Stimulated activated CD8-positive, alpha-beta memory T cell treated with anti-CD3 and anti-CD28 coated beads, Interleukin-7, amount 100 ng/mL, for 24 hours (primary cell): ENCODE measurements around the gene DISP3.

ENCODE experiments used
- DNase-seq: peaks from one replicate; pipeline ENCODE4 v3.0.0-alpha.2; 2020; ENCODE audit warnings: low read depth

Gene DISP3

DNA sequence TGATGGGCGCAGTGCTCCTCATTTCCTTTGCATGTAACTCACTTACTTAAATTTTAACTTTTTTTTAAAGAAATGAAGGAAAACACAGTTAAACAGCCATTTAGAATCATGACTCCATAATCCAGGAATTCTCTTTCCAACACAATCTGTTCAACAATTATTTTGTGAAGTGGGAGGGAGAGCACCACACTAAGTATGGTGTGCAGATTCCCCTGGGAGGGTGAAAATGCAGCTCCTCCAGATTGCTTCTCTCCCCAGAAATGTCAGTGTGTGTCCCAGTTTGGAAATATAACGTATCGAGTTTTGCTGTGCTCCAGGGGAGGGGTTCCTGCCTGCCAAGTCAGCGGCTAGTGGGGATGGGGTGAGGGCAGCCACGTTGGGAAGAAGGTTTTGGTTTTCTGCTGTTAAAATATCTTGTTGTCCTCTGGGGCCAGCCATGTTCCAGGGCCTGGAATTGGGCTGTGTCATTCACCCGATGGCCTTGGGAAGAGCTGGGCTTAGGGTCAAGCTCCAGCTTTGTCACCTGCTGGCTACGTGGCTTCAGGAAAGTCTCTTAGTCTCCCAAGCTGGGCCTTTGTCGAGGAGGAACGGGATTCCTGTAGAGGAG is 17.3 kb upstream of the DISP3 start:
- no peak for DNase-seq

DNA sequence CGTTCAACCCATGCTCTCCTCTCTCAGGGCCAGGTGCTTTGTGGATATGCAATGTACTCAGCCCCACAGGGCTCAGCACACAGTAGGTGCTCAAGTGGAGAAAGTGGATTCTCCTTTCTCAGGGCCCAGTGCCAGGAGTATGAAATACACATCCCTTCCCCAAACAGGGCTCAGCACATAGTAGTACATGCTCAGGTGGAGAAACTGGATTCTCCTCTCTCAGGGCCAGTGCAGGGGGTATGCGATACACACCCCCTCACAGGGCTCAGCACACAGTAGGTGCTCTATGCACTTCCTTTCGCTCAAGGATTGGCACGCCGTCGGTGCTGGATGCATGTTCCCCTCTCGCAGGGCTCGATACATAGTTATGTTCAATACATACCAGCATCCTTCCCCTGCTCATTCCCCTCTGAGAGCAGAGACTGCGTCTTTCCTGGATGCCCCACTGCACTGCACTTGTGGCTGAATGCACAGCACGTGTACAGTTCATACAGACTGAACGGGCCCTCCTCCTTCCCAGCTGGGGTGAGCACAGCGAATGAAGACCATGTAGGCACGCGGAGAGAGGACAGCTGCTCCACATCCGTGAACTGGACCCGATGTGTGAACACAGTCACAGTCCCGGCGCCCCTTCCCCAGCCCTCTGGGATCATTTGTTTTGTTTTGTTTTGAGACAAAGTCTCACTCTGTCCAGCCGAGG is 16.6 kb upstream of the DISP3 start:
- no peak for DNase-seq

DNA sequence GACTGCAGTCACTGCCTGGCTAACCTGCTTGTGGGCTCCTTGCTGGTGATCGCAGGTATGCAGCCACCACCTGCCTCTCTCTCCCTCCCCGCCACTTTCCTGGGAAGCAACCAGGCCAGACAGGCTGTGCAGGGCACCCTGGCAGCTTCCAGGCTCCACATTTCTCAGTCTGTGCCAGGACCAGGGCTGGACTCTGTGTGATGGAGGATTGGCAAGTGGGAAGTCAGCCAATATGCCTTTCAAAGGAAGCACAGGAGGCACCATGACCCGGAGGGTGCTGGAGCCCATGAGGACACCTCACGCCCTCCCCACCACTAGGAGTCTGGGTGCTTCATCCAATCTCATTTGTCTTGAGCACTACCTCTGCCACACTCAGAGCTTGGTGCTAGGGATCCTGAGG is 15.8 kb upstream of the DISP3 start:
- no peak for DNase-seq

DNA sequence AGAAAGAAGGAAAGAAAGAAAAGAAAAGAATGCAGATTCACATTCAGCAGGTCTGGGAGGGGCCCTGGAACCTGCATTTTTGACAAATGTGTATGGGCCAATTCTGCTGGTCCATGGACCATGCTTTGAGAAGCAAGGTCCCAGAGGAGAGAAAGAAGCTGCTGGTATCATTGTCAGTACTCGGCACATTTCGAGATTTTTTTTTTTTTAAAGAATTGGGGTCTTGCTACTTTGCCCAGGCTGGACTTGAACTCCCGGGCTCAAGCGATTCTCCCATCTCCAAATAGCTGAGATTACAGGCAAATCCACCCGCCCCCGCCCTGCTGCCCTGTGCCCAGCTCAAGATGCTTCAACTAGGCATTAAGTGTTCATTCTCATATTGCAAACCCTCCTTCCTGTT is 13.6 kb upstream of the DISP3 start:
- DNase-seq = no peak

DNA sequence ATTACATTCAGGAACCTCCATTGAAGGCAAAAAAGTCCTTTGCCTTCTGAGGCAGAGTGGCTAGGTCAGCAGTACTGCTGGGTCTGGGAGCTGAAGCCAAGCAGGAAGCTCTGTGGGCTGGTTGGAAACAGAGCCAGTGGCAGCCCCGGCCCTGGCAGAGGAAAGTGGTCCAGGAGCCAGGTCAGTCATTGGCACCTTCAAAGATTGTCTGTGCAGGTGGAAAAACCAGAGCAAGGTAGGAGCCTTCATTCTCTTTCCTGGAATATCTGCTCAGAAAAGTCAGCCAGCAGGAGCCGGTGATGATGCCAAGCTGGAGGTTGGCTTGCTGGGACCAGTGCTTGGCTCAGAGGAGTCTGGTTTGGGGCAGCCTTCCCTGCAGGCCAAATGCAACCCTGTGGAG is 12.5 kb upstream of the DISP3 start:
- no peak for DNase-seq

DNA sequence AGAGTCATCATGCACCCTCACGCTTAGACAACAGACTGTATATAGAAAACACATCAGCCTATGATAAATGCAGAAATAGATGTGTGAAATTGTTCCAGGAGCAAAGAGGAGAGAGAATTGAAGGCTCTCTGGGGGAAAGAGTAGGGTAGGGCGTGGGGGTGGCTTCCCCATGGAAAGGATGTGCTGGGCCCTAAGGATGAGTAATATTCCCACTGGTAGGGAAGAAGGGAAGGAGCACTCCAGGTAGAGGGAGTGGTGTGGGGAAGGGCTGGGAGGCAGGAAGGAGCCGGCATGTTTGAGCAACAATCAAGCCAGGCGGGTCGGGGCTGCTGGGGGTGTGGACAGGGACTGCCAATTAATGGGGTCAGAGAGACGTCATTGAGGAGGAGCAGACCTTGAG is 10.1 kb upstream of the DISP3 start:
- DNase-seq = no peak

DNA sequence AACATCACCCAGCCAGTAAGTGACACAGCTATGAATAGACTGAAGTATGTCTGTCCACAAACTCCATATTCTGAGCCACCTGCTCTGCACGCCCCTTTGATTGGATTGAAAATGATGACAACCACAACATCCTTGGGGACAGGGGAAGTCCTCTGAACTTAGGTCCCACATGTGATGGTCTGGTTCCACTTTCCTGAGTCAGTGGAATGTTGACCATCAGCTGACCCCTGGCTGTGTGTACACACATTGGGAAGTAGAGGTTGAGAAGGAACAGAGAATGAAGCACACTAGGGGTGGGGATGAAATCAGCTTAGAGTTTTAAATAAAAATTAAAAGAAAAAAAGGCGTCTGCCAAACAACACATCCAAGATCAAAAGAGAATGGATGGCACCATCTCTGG is 8.0 kb upstream of the DISP3 start:
- DNase-seq = no peak

DNA sequence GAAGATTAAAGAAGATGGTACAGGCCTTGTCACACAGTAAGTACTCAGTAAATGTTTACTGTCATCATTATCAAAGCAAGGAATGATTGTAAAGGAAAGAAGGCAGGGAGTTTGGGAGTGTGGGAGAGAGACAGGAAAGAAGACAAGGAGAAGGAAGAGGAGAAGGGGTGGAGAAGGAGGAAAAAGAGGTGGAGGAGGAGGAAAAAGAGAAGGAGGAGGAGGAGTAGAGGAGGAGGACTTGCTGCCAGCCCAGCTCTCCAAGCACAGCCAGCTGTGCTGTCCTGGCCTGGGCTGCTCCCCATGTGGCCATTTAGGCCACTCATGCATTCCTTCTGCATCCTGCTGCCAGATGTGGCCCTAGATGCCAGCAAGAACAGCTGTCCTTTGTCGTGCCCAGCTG is 7.5 kb upstream of the DISP3 start:
- DNase-seq = no peak

DNA sequence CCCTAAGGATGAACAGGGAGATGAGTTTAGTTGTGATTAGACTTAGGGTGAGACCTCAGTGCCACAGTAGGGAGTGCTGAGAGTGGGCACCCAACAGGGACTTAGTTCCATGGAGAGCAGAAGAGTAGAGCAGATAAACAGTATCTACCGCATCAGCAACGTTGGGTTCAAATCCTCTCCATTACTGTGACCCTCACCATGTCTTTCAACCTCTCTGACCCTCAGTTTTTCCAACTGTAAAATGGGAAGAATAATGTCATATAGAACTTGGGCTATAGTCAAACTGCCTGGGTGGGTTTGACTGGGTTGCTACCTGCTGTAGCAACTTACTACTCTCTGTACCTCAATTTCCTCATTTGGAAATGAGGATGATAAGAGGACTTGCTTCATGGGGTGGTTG is 6.7 kb upstream of the DISP3 start:
- DNase-seq = no peak

DNA sequence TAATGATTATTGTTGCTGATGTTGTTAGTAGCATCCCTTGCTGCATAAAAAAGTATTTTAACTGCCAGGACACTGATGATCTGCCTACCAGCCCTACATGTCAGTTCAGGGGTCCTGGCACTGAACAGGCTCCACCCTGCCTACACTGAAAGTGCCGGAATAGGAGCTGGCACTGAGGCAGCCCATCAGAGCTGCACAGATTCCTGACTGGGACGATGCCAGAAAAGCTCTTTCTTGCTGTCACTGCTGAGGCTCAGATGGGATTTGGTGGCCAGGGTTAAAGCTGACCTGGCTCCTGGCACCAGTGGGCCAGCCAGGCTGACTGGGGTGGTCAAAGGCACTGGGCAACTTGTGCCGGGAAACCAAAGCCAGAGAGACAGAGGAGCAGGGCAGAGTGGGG is 6.2 kb upstream of the DISP3 start:
- DNase-seq = no peak

DNA sequence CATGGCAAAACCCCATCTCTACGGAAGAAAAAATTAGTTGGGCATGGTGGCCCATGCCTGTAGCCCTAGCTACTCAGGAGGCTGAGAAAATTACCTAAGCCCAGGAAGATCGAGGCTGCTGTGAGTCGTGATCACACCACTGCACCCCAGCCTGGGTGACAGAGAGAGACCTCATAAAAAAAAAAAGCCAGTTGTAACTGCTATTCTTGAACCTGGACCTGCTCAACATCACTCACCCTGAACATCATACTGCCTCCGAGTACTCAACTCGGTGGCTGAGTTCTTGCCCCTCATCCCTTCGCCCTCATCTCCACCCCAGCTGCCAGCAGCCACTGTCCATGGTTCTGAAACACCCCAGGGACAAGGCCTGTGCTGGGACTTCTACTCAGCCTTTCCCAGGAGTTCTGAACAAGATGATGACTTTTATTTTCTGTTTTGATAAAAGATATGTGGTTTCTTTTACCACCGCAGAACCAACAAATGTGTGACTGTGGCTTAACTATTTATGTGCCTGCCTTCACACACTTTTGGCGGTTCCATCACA is 5.4 kb upstream of the DISP3 start:
- DNase-seq = no peak

DNA sequence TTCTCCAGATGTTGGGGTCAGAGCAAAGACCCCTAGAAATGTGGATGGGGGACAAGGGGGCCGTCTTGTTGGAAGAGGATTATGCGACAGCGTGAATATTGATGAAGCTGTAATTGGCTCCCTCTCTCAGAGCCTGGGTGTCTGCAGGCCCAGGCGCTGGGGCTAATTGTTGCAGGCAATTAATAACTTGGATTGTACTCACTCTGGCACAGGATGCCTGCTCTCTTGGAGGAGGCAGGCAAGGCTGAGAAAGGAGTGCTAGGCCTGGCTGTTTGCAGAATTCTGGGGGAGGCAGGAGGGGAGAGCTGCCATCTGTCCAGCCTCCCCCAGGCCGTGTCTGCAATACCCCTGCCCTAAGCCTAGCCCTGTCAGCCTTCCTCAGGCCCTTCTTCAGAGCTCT is 4.1 kb upstream of the DISP3 start:
- no peak for DNase-seq

DNA sequence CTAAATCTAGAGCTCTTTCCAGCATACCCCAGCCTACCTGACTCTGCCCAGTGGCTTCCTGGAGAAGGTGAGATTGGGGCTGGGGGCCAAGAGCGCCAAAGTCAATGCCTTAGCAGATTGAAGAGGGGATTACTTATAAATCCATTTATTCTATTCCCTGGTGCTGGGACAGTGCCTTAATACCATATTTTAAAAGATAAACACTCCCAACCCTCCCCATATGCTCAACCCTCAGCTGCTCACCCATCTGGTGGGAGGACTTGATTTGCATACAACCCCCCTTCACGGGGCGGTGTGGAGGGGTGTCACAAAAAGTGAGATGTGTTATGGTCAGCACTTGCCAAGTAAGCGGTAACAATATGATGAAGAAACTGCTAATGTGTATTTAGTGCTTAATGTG is 3.2 kb upstream of the DISP3 start:
- no peak for DNase-seq

DNA sequence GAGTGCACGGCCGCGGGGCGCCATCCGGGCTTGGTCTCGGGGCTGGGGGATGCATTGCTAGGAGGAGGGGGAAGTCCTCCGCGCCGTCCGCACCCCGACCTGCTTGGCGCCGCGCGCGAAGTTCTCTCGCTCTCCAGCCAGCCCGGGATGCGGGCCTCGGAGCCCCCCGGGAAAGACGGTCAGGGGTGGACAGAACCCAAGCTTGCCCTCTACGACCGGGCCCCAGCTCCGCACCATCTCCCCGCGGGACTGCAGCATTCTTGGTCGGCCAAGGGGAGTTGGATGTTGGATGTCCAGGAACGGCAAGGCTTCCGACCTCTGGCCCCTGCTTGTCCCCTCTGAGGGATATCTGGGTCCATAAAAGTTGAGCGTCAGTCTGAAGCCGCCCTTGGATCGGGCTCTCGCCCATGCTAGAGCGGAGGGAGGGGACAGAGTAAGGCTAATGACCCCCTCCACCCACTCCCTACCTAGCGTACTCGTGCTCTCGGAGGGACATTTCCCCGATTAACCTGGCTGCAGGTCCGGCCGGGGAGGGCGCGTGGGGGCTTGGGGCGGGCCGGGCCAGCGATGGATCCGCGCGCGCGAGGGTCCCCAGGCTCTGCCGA is 522 bp downstream of the DISP3 start:
- no peak for DNase-seq

DNA sequence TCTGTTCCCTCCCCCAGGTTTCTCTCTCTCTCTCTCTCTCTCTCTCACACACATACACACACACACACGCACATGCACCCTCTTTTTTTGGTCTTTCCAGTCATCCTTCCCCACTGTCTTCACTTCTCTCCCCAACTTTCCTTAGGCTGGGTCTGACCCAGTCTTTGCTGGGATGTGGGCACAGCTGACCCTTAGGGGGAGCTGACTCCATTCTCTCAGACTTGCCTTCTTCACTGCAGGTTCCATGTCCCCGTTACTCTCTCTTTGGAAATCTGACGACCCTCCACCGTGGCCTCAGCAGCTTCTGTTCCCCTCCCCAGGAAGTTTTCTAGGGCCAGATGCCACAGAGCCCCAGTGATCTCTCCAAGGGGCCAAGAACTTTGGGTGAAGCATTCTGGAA is 2.1 kb downstream of the DISP3 start:
- no peak for DNase-seq

DNA sequence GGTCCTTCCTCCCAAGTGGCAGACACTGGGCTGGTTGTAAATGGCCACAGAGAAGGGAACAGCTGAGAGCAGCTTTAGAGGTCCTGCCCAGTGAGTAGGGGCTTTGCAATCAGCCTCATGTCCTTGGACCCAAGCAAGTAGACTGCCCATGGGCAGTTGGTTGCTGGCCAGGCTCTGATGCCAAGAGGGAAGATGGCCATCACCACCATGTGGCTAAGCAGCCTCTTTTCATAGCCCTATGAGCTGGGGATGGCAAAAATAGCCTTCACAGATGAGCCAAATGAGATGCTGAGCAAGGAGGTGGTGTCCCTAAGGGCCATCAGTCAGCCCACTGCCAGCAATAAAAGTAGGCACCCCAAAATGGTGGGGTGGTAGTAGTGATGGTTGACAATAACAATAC is 3.2 kb downstream of the DISP3 start:
- no peak for DNase-seq

DNA sequence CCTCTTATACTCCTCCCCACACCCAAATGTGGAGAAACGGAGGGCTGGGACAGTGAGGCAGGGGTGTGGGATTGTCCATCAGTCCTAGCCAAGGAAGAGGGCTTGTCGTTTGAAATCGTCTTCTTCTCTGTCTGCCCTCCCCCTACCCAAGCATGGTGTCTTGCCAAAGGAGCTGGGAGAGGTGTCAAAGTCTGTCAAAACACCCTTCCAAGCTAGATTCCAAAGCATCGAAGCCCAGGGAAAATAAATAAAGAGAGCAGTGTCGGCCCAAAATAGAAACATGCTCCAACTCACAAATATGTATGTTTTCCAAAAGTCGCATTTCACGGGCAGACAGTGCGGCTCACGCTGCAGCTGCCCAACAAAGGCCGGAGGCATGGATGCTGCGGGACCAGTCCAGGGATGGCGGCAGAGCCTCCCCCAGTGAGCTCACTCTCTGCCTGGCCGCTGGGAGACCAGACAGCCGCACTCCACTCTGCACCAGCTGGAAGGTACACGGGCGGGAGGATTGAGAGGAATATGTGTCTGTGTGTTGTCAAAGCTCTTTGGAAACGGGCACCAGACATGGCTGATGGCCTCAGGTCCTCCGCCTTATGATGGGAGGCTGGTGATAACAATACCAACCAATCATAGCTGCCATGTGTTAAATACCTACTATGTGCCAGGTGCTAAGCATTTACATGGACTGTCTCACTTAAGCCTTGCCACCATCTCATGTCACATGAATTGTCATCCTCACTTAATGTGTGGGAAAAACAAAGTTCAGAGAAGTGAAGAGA is 3.9 kb downstream of the DISP3 start:
- DNase-seq = no peak

DNA sequence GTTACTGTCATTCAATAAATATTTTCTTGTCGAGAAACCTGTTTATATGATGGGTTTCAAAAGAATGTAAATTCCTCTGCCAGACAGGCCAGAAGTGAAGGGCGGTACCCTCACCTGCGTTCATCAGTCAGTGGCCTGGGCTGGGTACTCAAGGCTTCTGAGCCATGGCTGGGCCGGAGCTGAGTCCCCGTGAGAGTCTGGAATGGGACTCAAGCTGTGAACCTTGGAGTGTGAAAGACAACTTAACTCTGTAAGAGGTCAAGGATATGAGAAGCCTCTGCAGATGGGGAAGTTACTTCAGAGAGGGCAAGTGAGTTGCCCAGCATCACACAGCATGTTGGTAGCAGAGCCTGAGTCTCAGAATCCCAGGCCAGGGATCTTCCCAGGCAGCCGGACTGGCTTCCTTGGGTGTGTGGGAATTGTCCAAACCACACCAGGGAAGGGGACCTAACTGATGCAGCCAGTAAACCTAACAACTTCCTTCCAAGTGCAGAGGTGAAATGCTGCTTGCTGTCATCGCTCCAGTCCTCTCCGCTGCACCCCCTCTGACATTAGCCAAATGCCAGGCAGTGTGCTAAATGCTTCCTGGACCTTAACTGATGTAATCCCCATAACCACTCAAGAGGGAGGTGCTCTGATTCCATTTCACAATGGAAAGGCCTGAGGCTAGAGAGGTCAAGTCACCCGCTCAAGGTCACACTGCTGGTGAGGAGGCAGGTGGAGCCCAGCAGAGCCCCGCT is 4.8 kb downstream of the DISP3 start:
- DNase-seq = no peak

DNA sequence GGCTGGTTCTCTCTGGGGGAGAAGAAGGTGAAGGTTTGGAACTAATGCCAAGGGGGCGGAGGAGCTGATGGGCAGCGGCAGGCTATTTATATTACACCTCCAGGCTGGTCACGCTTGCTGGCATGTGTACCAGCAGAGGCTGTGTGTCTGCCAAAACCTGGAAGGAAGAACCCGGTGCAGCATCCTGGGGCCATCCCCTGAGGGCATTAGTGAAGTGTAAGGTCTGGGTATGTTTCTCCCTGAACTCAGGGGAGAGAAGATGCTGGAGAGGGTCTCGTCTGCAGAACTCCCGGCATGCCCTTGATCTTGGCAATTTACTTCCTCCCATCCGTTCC is 5.3 kb downstream of the DISP3 start:
- no peak for DNase-seq

DNA sequence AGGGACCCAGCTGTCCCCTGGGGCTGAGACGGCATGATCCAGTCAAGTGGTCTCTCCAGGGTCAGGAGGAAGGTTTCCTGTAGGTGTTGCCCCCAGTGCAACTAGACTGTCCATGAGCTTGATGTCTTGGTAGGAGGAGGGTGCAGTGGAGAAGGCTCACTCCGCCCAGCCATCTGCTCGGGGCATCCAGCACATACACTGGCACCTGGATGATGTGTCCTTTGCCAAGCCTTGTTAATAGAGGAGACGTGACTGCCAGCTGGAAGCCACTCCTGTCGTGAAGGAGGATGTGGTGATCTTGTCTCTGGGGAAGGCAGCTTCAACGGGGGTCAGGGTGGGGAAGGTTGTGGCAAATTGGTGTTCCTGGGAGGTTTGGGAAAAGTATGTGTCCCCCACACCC is 6.2 kb downstream of the DISP3 start:
- no peak for DNase-seq

DNA sequence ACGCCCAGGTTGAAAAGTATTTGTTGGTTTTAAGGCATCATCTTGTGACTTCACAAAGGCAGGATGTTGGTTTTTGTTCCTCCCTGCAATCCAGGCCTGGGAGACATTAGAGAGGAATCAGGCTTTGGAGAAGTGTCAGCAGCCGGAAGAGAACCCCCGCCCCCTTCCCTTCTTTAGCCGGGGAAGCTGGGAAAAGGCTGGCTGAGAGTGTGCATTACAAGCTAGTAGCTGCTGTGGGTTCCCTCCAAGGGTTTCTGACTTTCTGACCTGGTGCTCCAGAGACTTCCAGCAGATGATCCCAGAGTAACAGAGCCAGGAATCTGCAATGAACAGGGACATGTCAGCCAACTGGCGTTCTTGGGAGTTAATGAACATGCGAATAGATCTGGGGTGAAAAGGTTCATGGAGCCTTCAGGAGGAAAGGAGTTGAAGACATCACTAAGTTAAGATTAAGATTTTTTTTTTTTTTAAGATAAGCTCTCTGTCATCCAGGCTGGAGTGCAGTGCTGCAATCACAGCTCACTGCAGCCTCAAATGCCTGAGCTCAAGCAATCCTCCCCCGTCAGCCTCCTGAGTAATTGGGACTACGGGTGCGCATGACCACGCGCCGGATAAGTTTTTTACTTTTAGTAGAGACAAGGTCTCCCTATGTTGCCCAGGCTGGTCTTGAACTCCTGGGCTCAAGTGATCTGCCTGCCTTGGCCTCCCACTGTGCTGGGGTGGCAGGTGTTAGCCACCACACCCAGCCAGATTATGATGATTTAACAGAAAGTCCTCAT is 7.5 kb downstream of the DISP3 start:
- no peak for DNase-seq
